Activated CD8-positive, alpha-beta T cell treated with anti-CD3 and anti-CD28 coated beads for 36 hours (primary cell): ENCODE data around the gene FAHD1. TPM values are rescaled to one million over a fixed set of nuclear protein-coding genes. Genes with fewer than 3 reads are reported as not detected.
A peak's percentile ranks its signal among the peaks of the same experiment; 100 is the strongest.

Source experiments
- ATAC-seq: fragments of 200-7000 bp; cut with Tn5 transposase; one replicate; pipeline ENCODE4 v1.10.0; 2021; ENCODE audit warnings: mild to moderate bottlenecking, moderate library complexity
- CTCF ChIA-PET: fragments of 350-600 bp; sonication (Branson Sonifier 250); formaldehyde crosslinking; loops from one replicate; lab custom pipeline; 2021; ENCODE audit warnings: antibody characterized with exemption; lab: Charles Lee
- POLR2A ChIA-PET: fragments of 350-600 bp; sonication (Branson Sonifier 250); formaldehyde crosslinking; loops from one replicate; lab custom pipeline; 2021; ENCODE audit warnings: antibody characterized with exemption; lab: Charles Lee
- DNase-seq: peaks from one replicate; pipeline ENCODE4 v3.0.0-alpha.2; 2020
- H3K27ac Mint-ChIP-seq: one replicate; pipeline ENCODE4 v1.8.0; 2021; ENCODE audit warnings: mild to moderate bottlenecking, mixed read lengths
- H3K27me3 Mint-ChIP-seq: one replicate; pipeline ENCODE4 v1.8.0; 2021; ENCODE audit warnings: mixed read lengths
- H3K36me3 Mint-ChIP-seq: one replicate; pipeline ENCODE4 v1.8.0; 2021; ENCODE audit warnings: low read depth, mixed read lengths
- H3K4me1 Mint-ChIP-seq: one replicate; pipeline ENCODE4 v1.8.0; 2021; ENCODE audit warnings: low read depth, mixed read lengths
- H3K4me3 Mint-ChIP-seq: one replicate; pipeline ENCODE4 v1.8.0; 2021; ENCODE audit warnings: mild to moderate bottlenecking, moderate library complexity, mixed read lengths
- H3K9me3 Mint-ChIP-seq: one replicate; pipeline ENCODE4 v1.8.0; 2021; ENCODE audit warnings: mixed read lengths
- intact Hi-C: fragments of 100-400 bp; cut with micrococcal nuclease; formaldehyde crosslinking; loops from one replicate; pipeline ENCODE4 v1.10.0; 2022
- total RNA-seq, 2 experiments: library from RNA; stranded (reverse); gene quantifications; one replicate each; pipeline ENCODE4 v1.2.3, GENCODE V29; 2021
- TF ChIP-seq, protein P1 (sequence below): fragments of 200-600 bp; IDR thresholded peaks from one replicate; pipeline ENCODE4 v1.8.0; 2022; ENCODE audit warnings: antibody characterized with exemption, mild to moderate bottlenecking

The FAHD1 gene
- total RNA-seq, 2 experiments from 2014 or later: 14.2 to 17.8 TPM

DNA sequence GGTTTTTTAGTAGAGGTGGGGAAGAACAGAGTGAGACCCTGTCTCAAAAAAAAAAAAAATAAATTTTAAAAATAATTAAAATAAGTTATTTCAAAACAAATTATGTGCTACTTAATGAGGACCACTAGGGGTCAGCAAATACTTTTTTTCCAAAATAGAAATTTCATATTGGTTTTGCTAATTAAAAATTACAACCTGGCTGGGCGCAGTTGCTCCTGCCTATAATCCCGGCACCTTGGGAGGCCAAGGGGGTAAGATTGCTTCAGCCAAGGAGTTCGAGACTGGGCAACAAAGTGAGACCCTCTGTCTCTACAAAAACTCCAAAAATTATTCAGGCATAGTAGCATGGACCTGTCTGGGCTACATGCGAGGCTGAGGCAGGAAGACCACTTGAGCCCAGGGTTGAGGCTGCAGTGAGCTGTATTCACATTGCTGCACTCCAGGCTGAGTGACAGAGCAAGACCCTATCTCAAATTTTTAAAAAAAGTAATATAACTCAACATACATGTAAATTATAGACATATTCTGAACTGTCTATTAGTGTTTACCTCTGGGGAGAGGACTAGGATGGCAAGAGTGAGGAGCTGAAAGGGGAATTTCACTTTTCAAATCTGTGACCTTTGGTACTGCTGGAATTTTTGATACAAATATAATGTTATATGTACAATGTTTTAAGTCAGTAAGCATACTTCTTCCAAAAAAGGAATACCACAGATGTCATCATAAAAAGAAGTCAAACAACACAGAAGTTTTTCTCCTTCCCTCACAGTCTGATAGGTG lies 36.9 kb downstream of the FAHD1 start:
- TF ChIP-seq, protein P1, sequence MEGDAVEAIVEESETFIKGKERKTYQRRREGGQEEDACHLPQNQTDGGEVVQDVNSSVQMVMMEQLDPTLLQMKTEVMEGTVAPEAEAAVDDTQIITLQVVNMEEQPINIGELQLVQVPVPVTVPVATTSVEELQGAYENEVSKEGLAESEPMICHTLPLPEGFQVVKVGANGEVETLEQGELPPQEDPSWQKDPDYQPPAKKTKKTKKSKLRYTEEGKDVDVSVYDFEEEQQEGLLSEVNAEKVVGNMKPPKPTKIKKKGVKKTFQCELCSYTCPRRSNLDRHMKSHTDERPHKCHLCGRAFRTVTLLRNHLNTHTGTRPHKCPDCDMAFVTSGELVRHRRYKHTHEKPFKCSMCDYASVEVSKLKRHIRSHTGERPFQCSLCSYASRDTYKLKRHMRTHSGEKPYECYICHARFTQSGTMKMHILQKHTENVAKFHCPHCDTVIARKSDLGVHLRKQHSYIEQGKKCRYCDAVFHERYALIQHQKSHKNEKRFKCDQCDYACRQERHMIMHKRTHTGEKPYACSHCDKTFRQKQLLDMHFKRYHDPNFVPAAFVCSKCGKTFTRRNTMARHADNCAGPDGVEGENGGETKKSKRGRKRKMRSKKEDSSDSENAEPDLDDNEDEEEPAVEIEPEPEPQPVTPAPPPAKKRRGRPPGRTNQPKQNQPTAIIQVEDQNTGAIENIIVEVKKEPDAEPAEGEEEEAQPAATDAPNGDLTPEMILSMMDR: peak; percentile 73
- Mint-ChIP-seq H3K36me3 (no peaks in the 10 kb centered on the region), H3K4me1 (peaks cover under 1% of the 10 kb centered on the region), H3K27ac (no peak overlapping the region), H3K27me3 (peaks cover 16% of the 10 kb centered on the region), H3K4me3 (no peak overlapping the region), H3K9me3 (no peaks in the 10 kb centered on the region)
- intact Hi-C loops: loop anchor here (5.0 kb wide), 1 partner anchor 53 kb away; the partner anchor contains the start of gene HS3ST6
- ChIA-PET POLR2A (no interaction called here), CTCF (interaction anchor here (0.8 to 3.8 kb wide), 9 partner anchors 11 to 79 kb away, joined by 3 to 29 read pairs (median 4); partner anchors contain the start of gene MSRB1)
- no peak for DNase-seq
- no peak for ATAC-seq

DNA sequence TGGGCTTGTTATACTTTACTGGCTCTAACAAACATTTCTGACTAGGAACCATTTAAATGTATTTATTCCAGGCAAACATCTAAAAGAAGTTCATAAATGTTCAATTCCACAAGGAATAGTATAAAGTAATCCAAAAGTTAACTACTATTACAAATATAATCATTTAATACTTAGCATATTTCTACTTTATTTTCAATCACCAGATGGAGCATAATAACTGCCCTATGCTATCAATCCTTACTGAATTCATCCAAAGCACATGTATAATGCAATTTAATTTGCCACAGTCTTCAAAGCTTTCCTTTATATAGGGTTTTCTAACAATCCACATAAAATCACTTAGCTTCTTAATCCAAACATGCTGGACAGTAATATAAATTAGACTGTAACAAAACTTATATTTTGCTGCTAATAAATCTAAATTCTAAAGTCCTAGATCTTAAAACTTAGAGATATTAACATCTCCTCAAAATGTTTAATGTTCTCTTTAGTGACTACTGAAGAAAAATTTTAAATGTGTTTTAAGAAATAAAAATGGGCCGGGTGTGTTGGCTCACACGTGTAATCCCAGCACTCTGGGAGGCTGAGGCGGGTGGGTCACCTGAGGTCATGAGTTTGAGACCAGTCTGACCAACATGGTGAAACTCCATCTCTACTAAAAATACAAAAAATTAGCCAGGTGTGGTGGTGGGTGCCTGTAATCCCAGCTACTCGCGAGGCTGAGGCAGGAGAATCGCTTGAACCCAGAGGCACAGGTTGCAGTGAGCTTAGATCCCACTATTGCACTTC lies 39.1 kb downstream of the FAHD1 start:
- Mint-ChIP-seq H3K4me1 (no peaks in the 10 kb centered on the region), H3K27me3 (peaks cover 9% of the 10 kb centered on the region), H3K4me3 (no peak overlapping the region), H3K9me3 (no peaks in the 10 kb centered on the region), H3K36me3 (no peaks in the 10 kb centered on the region), H3K27ac (no peak overlapping the region)
- ChIA-PET POLR2A (interaction anchor here (0.6 to 1.0 kb wide), 3 partner anchors 16 to 1040 kb away, joined by 3 read pairs; no protein-coding TSS in a partner anchor), CTCF (interaction anchor here (0.6 to 2.7 kb wide), 4 partner anchors 9 to 90 kb away, joined by 3 to 9 read pairs (median 4); no protein-coding TSS in a partner anchor)
- intact Hi-C loops: no loop called here
- ATAC-seq: no peak
- no peak for DNase-seq
- TF ChIP-seq, protein P1: no peak

DNA sequence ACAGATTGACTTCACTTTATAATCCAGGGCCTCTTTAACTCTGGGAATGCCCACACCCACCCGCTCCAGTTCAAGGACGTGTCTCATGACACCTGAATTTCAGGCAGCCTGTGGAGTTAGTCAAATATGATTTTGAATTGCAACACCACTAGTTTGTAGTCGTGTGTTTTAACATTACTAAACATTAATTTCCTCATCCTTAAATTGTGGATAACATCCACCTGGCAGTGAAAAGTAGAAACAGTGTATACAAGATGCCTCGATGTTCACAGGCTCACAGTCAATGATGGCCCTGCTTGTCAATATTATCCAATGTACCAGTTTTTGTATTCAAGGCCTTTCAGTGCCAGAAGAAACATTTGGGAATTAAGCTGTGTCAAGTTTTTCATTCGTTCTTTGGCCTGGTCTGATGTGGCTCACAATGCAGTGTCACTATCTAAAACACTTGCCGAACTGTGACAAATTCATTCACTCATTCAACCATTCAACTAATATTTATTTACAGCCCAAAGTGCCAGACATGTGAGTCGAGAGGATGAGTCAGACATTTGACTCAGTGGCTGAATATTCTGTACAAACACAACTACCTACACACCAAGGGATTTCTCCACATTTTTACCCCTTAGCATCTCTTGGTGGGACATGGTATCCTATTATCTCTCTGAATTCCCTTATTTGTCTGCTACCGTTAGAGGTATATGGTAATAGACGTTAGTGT lies 43.5 kb downstream of the FAHD1 start:
- DNase-seq (no peak), ATAC-seq (no peak)
- no peaks in the 10 kb centered on the region for H3K36me3 Mint-ChIP-seq
- intact Hi-C loops: no loop called here
- H3K9me3 Mint-ChIP-seq: no peaks in the 10 kb centered on the region
- TF ChIP-seq, protein P1: no peak
- no peak overlapping the region for H3K4me3 Mint-ChIP-seq
- peaks cover 14% of the 10 kb centered on the region for H3K27me3 Mint-ChIP-seq
- peaks cover 2% of the 10 kb centered on the region for H3K4me1 Mint-ChIP-seq
- POLR2A ChIA-PET: interaction anchor here (1.0 kb wide), 1 partner anchor 12 kb away, joined by 3 read pairs; no protein-coding TSS in a partner anchor
- no peak overlapping the region for H3K27ac Mint-ChIP-seq
- CTCF ChIA-PET: interaction anchor here (0.6 to 1.7 kb wide), 3 partner anchors 58 to 189 kb away, joined by 3 to 4 read pairs (median 3); no protein-coding TSS in a partner anchor

DNA sequence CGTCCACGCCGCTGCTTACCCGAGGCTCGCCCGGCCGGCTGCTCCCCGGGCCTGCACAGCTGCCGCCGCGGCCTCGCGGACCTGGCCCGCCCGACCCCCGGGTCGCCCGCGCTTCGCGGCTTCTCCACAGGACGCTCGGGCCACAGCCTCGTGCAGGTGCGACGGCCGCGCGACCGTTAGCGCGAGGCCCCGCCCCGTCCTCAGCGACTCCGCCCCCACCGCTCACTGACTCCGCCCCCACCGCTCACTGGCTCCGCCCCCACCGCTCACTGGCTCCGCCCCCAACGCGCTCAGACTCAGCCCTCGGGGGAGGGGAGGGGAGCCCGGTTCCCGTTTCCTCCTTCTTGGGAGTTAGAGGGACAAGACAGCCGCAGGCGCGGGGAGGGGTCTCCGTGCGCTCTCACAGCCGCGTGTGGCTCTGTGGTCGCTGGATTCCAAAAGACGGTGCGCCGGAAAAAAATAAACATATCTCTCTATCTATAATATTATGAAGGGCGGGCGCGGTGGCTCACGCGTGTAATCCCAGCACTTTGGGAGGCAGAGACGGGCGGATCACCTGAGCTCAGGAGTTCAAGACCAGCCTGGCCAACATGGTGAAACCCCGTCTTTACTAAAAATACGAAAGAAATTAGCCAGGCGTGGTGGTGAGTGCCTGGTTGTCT lies 45.1 kb downstream of the FAHD1 start, which contains the start of gene MEIOB:
Gene MEIOB, minus strand, starts transcription at position 191 of the 662 bp plus-strand sequence. CDS start 3,989 bp downstream, outside the sequence.
- TF ChIP-seq, protein P1: no peak
- H3K4me3 Mint-ChIP-seq: peak within 1 kb of the TSS; percentile 54
- CTCF ChIA-PET: no interaction called here
- peak; percentile 97 for ATAC-seq
- H3K4me1 Mint-ChIP-seq: peaks cover 2% of the 10 kb centered on the region
- intact Hi-C loops: no loop called here
- no peaks in the 10 kb centered on the region for H3K9me3 Mint-ChIP-seq
- no peaks in the 10 kb centered on the region for H3K36me3 Mint-ChIP-seq
- peak; percentile 53 for DNase-seq
- POLR2A ChIA-PET: interaction anchor here (1.4 kb wide), 1 partner anchor 92 kb away, joined by 3 read pairs; the partner anchor contains the start of gene RPS2
- peaks cover 15% of the 10 kb centered on the region for H3K27me3 Mint-ChIP-seq
- H3K27ac Mint-ChIP-seq: no peak within 1 kb of the TSS
